Kidney (tissue), 14 donors: Measurements from ENCODE around the gene ZNF385C. TPM values are rescaled to one million over a fixed set of nuclear protein-coding genes. Genes with fewer than 3 reads are reported as not detected.

ENCODE experiments used
- DNase-seq, 5 donors: peaks; one replicate each; pipeline ENCODE4 v3.0.0-alpha.2; 2013 to 2020
- FAIRE-seq: peaks from 2 replicates; lab custom pipeline; 2012; peaks lifted over from hg19 to GRCh38; lab: Jason Lieb, UNC
- H3K27ac ChIP-seq, 2 donors: one replicate each; pipeline ENCODE4 v1.7.0; 2013; ENCODE audit warnings: low read depth in 2 of 2, low read length in 2 of 2, inconsistent platforms in 1 of 2
- H3K27me3 ChIP-seq: one replicate; pipeline ENCODE4 v1.7.1; 2013; ENCODE audit warnings: low read length, inconsistent platforms; ENCODE audit not compliant: control insufficient read depth, insufficient read depth
- H3K36me3 ChIP-seq, 3 donors: one replicate each; pipeline versions ENCODE4 v1.7.0 to v1.7.1; 2013; ENCODE audit warnings: low read length in 3 of 3, control low read depth in 1 of 3, inconsistent platforms in 1 of 3; ENCODE audit not compliant: insufficient read depth in 3 of 3, control insufficient read depth in 2 of 3
- H3K4me1 ChIP-seq, 3 donors: one replicate each; pipeline versions ENCODE4 v1.7.0 to v1.7.1; 2013; ENCODE audit warnings: low read length in 3 of 3, inconsistent platforms in 1 of 3, low read depth in 1 of 3; ENCODE audit not compliant: control insufficient read depth in 2 of 3, insufficient read depth in 2 of 3
- H3K4me3 ChIP-seq, 3 donors: one replicate each; pipeline versions ENCODE4 v1.7.0 to v1.8.1; 2013; ENCODE audit warnings: low read length in 3 of 3, control low read depth in 1 of 3, inconsistent platforms in 1 of 3
- H3K9ac ChIP-seq, 3 donors: one replicate each; pipeline versions ENCODE4 v1.7.0 to v1.7.1; 2013; ENCODE audit warnings: low read length in 3 of 3, control low read depth in 1 of 3, inconsistent platforms in 1 of 3
- H3K9me3 ChIP-seq, 3 donors: one replicate each; pipeline versions ENCODE4 v1.7.0 to v1.7.1; 2013; ENCODE audit warnings: low read length in 3 of 3, control low read depth in 1 of 3, inconsistent platforms in 1 of 3; ENCODE audit not compliant: control insufficient read depth in 2 of 3, insufficient read depth in 1 of 3
- CTCF ChIP-seq: IDR thresholded peaks from 3 replicates; pipeline ENCODE4 v1.5.1; 2012; ENCODE audit warnings: mild to moderate bottlenecking, moderate library complexity, borderline replicate concordance; ENCODE audit not compliant: insufficient read depth; ENCODE audit errors: extremely low read depth
- intact Hi-C: fragments of 100-400 bp; cut with DNase I; formaldehyde crosslinking; loops from one replicate; pipeline ENCODE4 v1.11.1; 2022
- polyA plus RNA-seq: library from polyadenylated mRNA; stranded (reverse); fragments of 350-450 nt; fragmentation: Illumina TruSeq; extraction: RNeasy Lipid Tissue Mini Kit (QIAGEN cat#74804); gene quantifications from one replicate; pipeline ENCODE4 v1.2.3, GENCODE V29; 2014; ENCODE audit warnings: low read depth, low replicate concordance; ENCODE audit not compliant: insufficient read depth
- total RNA-seq: library from RNA; stranded (reverse); fragmentation: NEBNext Ultra II Directional; extraction: Animal tissue kit (Norgen Biotek cat#: 25700); gene quantifications from one replicate; pipeline ENCODE4 v1.2.1, GENCODE V29; 2021
- donor health status: control.
- donor health status: control.
- donor health status: control.
- donor health status: control.
- donor health status: control.
- donor health status: DM: yes; HTN: yes; CAD: no.
- donor health status: Normal renal cell carcinoma (clear cell type).

The ZNF385C gene
- total and polyA plus RNA-seq, 2 donors from 2014 or later = 1.1 to 1.2 TPM

GRCh38 chr17:42065201-42065600 is 33.1 kb downstream of the ZNF385C start:
- Histone ChIP-seq H3K27ac (no peak overlapping the region), H3K36me3 (no peaks in the 10 kb centered on the region), H3K27me3 (no peaks in the 10 kb centered on the region), H3K4me3 (no peak overlapping the region), H3K9me3 (no peaks in the 10 kb centered on the region), H3K4me1 (no peaks in the 10 kb centered on the region), H3K9ac (no peak overlapping the region)
- intact Hi-C loops = no loop called here
- FAIRE-seq (no peak), DNase-seq (no peak)
- no peak for TF ChIP-seq CTCF

GRCh38 chr17:42062681-42063080 is 35.6 kb downstream of the ZNF385C start:
- intact Hi-C loops = no loop called here
- Histone ChIP-seq H3K4me1 (no peaks in the 10 kb centered on the region), H3K9ac (no peak overlapping the region), H3K36me3 (no peaks in the 10 kb centered on the region), H3K27ac (no peak overlapping the region), H3K27me3 (no peaks in the 10 kb centered on the region), H3K4me3 (no peak overlapping the region), H3K9me3 (no peaks in the 10 kb centered on the region)
- TF ChIP-seq CTCF = no peak
- FAIRE-seq = no peak
- DNase-seq = no peak

GRCh38 chr17:42061646-42062487 is 36.4 kb downstream of the ZNF385C start:
- H3K36me3 ChIP-seq = no peaks in the 10 kb centered on the region
- H3K9ac ChIP-seq = no peak overlapping the region
- FAIRE-seq (no peak), DNase-seq (no peak)
- no peaks in the 10 kb centered on the region for H3K27me3 ChIP-seq
- H3K4me3 ChIP-seq = no peak overlapping the region
- no peaks in the 10 kb centered on the region for H3K9me3 ChIP-seq
- H3K4me1 ChIP-seq = no peaks in the 10 kb centered on the region
- H3K27ac ChIP-seq = no peak overlapping the region
- intact Hi-C loops = no loop called here
- TF ChIP-seq CTCF = no peak
